ENCODE data around the gene LANCL2.

DNA sequence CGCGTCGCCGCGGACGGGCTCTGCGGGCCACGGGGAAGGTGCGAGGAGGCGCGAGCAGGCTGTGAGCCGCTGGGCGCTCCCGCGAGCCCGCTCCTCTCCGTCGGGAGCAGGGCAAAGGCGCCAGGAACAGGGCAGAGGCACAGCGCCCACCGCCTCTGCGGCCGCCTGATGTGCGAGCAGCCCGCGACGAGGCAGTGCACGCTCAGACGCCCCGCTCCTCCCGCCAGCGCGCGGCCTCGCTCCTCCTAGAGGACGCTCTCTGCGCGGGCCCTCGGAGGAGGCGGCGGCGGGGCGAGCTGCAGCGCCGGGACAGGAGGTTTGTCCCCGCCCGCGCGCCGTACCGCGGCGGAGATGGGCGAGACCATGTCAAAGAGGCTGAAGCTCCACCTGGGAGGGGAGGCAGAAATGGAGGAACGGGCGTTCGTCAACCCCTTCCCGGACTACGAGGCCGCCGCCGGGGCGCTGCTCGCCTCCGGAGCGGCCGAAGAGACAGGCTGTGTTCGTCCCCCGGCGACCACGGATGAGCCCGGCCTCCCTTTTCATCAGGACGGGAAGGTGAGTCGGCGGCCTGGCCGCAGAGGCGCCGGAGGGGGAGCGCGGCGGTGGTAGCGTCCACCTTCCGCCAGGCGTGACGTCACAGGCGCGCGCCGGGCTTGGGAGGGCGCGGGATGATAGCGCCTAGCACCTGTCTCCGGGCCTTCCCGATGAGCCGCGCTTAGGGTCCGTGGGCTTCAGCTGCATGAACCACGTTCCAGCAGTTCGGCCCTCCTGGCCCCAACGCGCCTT lies 731 bp downstream of the LANCL2 start:
- TF ChIP-seq EZH2 (IDR thresholded peaks at IDR 0.05; ENCODE audit: low read depth, unreplicated experiment) = no peak
- TF ChIP-seq, protein P1, sequence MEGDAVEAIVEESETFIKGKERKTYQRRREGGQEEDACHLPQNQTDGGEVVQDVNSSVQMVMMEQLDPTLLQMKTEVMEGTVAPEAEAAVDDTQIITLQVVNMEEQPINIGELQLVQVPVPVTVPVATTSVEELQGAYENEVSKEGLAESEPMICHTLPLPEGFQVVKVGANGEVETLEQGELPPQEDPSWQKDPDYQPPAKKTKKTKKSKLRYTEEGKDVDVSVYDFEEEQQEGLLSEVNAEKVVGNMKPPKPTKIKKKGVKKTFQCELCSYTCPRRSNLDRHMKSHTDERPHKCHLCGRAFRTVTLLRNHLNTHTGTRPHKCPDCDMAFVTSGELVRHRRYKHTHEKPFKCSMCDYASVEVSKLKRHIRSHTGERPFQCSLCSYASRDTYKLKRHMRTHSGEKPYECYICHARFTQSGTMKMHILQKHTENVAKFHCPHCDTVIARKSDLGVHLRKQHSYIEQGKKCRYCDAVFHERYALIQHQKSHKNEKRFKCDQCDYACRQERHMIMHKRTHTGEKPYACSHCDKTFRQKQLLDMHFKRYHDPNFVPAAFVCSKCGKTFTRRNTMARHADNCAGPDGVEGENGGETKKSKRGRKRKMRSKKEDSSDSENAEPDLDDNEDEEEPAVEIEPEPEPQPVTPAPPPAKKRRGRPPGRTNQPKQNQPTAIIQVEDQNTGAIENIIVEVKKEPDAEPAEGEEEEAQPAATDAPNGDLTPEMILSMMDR (conservative IDR thresholded peaks at IDR 0.05; ENCODE audit: low read depth in 2 of 2) = peak in 1 of 2 experiments; percentile 26; a peak in 1 of 4 replicates
- TF ChIP-seq POLR2AphosphoS5 (IDR thresholded peaks at IDR 0.05; ENCODE audit: low read depth) = peak; percentile 65; the same call in 1 of the 2 replicates
- no peak for TF ChIP-seq EZH2phosphoT487 (IDR thresholded peaks at IDR 0.05; ENCODE audit: unreplicated experiment)
- TF ChIP-seq, protein P2, sequence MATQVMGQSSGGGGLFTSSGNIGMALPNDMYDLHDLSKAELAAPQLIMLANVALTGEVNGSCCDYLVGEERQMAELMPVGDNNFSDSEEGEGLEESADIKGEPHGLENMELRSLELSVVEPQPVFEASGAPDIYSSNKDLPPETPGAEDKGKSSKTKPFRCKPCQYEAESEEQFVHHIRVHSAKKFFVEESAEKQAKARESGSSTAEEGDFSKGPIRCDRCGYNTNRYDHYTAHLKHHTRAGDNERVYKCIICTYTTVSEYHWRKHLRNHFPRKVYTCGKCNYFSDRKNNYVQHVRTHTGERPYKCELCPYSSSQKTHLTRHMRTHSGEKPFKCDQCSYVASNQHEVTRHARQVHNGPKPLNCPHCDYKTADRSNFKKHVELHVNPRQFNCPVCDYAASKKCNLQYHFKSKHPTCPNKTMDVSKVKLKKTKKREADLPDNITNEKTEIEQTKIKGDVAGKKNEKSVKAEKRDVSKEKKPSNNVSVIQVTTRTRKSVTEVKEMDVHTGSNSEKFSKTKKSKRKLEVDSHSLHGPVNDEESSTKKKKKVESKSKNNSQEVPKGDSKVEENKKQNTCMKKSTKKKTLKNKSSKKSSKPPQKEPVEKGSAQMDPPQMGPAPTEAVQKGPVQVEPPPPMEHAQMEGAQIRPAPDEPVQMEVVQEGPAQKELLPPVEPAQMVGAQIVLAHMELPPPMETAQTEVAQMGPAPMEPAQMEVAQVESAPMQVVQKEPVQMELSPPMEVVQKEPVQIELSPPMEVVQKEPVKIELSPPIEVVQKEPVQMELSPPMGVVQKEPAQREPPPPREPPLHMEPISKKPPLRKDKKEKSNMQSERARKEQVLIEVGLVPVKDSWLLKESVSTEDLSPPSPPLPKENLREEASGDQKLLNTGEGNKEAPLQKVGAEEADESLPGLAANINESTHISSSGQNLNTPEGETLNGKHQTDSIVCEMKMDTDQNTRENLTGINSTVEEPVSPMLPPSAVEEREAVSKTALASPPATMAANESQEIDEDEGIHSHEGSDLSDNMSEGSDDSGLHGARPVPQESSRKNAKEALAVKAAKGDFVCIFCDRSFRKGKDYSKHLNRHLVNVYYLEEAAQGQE (IDR thresholded peaks at IDR 0.05; ENCODE audit: unreplicated experiment) = no peak
- TF ChIP-seq CREB1 (CRISPR knock-in tag; IDR thresholded peaks at IDR 0.05; ENCODE audit: low read depth) = peak; percentile 100
- no peak for TF ChIP-seq JUNB (IDR thresholded peaks at IDR 0.05; ENCODE audit: unreplicated experiment)
- TF ChIP-seq, protein P3, sequence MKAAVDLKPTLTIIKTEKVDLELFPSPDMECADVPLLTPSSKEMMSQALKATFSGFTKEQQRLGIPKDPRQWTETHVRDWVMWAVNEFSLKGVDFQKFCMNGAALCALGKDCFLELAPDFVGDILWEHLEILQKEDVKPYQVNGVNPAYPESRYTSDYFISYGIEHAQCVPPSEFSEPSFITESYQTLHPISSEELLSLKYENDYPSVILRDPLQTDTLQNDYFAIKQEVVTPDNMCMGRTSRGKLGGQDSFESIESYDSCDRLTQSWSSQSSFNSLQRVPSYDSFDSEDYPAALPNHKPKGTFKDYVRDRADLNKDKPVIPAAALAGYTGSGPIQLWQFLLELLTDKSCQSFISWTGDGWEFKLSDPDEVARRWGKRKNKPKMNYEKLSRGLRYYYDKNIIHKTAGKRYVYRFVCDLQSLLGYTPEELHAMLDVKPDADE (IDR thresholded peaks at IDR 0.05) = 0 out of 2 replicates have a peak, but pooled peaks have one; percentile 34
- TF ChIP-seq ZNF331 (CRISPR knock-in tag; IDR thresholded peaks at IDR 0.05; ENCODE audit: low read depth) = no peak
- TF ChIP-seq NANOG (IDR thresholded peaks at IDR 0.05; ENCODE audit: borderline replicate concordance) = no peak
- no peak for TF ChIP-seq ZNF114 (CRISPR knock-in tag; IDR thresholded peaks at IDR 0.05)
- no peak for TF ChIP-seq STAT1 (IDR thresholded peaks at IDR 0.05; ENCODE audit: unreplicated experiment)
- TF ChIP-seq, protein P4, sequence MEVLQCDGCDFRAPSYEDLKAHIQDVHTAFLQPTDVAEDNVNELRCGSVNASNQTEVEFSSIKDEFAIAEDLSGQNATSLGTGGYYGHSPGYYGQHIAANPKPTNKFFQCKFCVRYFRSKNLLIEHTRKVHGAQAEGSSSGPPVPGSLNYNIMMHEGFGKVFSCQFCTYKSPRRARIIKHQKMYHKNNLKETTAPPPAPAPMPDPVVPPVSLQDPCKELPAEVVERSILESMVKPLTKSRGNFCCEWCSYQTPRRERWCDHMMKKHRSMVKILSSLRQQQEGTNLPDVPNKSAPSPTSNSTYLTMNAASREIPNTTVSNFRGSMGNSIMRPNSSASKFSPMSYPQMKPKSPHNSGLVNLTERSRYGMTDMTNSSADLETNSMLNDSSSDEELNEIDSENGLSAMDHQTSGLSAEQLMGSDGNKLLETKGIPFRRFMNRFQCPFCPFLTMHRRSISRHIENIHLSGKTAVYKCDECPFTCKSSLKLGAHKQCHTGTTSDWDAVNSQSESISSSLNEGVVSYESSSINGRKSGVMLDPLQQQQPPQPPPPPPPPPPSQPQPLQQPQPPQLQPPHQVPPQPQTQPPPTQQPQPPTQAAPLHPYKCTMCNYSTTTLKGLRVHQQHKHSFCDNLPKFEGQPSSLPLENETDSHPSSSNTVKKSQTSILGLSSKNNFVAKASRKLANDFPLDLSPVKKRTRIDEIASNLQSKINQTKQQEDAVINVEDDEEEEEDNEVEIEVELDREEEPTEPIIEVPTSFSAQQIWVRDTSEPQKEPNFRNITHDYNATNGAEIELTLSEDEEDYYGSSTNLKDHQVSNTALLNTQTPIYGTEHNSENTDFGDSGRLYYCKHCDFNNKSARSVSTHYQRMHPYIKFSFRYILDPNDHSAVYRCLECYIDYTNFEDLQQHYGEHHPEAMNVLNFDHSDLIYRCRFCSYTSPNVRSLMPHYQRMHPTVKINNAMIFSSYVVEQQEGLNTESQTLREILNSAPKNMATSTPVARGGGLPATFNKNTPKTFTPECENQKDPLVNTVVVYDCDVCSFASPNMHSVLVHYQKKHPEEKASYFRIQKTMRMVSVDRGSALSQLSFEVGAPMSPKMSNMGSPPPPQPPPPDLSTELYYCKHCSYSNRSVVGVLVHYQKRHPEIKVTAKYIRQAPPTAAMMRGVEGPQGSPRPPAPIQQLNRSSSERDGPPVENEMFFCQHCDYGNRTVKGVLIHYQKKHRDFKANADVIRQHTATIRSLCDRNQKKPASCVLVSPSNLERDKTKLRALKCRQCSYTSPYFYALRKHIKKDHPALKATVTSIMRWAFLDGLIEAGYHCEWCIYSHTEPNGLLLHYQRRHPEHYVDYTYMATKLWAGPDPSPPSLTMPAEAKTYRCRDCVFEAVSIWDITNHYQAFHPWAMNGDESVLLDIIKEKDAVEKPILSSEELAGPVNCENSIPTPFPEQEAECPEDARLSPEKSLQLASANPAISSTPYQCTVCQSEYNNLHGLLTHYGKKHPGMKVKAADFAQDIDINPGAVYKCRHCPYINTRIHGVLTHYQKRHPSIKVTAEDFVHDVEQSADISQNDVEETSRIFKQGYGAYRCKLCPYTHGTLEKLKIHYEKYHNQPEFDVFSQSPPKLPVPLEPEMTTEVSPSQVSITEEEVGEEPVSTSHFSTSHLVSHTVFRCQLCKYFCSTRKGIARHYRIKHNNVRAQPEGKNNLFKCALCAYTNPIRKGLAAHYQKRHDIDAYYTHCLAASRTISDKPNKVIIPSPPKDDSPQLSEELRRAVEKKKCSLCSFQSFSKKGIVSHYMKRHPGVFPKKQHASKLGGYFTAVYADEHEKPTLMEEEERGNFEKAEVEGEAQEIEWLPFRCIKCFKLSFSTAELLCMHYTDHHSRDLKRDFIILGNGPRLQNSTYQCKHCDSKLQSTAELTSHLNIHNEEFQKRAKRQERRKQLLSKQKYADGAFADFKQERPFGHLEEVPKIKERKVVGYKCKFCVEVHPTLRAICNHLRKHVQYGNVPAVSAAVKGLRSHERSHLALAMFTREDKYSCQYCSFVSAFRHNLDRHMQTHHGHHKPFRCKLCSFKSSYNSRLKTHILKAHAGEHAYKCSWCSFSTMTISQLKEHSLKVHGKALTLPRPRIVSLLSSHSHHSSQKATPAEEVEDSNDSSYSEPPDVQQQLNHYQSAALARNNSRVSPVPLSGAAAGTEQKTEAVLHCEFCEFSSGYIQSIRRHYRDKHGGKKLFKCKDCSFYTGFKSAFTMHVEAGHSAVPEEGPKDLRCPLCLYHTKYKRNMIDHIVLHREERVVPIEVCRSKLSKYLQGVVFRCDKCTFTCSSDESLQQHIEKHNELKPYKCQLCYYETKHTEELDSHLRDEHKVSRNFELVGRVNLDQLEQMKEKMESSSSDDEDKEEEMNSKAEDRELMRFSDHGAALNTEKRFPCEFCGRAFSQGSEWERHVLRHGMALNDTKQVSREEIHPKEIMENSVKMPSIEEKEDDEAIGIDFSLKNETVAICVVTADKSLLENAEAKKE (CRISPR knock-in tag; IDR thresholded peaks at IDR 0.05) = no peak

Data from GM23338 (cell line).